ENCODE results near the gene LELP1. TPM values are rescaled to one million over a fixed set of nuclear protein-coding genes. Genes with fewer than 3 reads are reported as not detected.
A peak's percentile ranks its signal among the peaks of the same experiment; 100 is the strongest.
"Not testable (repeated sequence)": the region's sequence is repeated elsewhere in the genome, so short reads cannot be mapped to it uniquely, and the experiment has no call there.

The LELP1 gene
- total RNA-seq, 2 experiments from 2014 or later = not detected

DNA sequence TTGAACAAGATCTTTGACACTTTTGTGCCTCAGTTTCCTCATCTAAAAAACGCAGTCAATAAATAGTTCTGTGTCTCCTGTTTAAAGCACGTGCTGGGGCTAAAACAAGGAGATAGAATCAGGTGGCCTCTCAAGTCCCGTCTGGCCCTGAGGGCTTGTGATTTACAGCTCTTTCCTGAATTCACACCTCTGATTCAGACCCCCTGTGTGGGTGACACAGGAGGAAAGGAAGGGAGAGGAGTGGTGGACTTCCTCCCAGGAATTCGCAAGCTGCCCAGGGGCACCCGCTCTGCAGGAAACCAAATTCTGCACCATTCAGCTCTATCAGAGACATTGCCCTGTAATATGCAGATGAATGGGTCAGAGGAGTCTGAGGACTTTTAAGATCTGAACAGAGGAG, 9.0 kb downstream of the LELP1 start:
- Mint-ChIP-seq H3K4me1 (peaks cover 5% of the 10 kb centered on the region), H3K36me3 (ENCODE audit: low read depth) (no peaks in the 10 kb centered on the region), H3K4me3 (no peak overlapping the region), H3K27me3 (peaks cover 13% of the 10 kb centered on the region), H3K27ac (no peak overlapping the region), H3K9me3 (no peaks in the 10 kb centered on the region)
- no peak for DNase-seq
- ChIA-PET POLR2A (no interaction called here), CTCF (interaction anchor here (0.6 to 0.8 kb wide), 4 partner anchors 14 to 1646 kb away, joined by 3 read pairs; no protein-coding TSS in a partner anchor)

DNA sequence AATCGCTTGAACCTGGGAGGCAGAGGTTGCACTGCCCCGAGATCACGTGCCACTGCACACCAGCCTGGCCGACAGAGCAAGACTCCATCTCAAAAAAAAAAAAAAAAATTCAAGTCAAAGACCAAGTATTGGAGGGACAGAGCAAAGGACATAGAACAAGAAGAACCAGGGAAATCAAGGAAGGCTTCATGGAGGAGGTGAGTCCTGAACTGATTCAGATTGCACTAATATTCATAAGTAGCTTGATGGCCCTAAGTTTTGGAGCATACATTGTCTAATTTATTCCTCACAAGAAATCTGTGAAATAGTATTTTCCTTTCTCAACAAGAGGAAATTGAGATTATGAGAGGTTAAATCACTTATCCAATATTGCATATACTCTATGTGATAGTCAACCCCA, 10.3 kb downstream of the LELP1 start:
- Mint-ChIP-seq H3K36me3 (ENCODE audit: low read depth) (no peaks in the 10 kb centered on the region), H3K9me3 (no peaks in the 10 kb centered on the region), H3K27me3 (peaks cover 17% of the 10 kb centered on the region), H3K27ac (no peak overlapping the region), H3K4me1 (peaks cover 6% of the 10 kb centered on the region), H3K4me3 (no peak overlapping the region)
- CTCF ChIA-PET = no interaction called here
- POLR2A ChIA-PET = no interaction called here
- no peak for DNase-seq

DNA sequence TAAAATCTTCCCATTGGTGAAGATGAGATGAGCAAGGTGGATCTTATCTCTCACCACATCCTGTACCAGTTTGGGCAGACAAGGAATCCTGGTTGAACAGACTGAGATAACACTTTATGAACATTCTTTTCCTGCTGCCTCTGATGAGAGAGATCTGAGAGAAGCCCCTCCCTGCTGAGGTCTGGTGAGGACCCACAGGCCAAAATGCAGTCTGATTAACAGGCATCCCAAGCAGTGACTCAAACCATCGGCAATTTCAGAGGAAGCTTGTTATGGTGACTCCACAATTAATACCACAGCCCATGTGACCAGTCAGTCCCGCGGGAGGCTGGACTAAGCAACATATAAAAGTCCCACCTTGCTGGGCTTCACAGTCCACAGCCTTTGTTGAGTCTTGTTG, 14.0 kb downstream of the LELP1 start, which contains the start of gene PRR9:
Gene PRR9, plus strand, starts transcription at position 373 of the 400 bp plus-strand sequence. CDS start 561 bp downstream, outside the sequence.
- POLR2A ChIA-PET = no interaction called here
- Mint-ChIP-seq H3K36me3 (ENCODE audit: low read depth) (no peaks in the 10 kb centered on the region), H3K9me3 (no peaks in the 10 kb centered on the region), H3K27ac (no peak within 1 kb of the TSS), H3K4me1 (peaks cover 6% of the 10 kb centered on the region), H3K27me3 (peaks cover 17% of the 10 kb centered on the region), H3K4me3 (no peak within 1 kb of the TSS)
- CTCF ChIA-PET = no interaction called here
- DNase-seq = no peak

DNA sequence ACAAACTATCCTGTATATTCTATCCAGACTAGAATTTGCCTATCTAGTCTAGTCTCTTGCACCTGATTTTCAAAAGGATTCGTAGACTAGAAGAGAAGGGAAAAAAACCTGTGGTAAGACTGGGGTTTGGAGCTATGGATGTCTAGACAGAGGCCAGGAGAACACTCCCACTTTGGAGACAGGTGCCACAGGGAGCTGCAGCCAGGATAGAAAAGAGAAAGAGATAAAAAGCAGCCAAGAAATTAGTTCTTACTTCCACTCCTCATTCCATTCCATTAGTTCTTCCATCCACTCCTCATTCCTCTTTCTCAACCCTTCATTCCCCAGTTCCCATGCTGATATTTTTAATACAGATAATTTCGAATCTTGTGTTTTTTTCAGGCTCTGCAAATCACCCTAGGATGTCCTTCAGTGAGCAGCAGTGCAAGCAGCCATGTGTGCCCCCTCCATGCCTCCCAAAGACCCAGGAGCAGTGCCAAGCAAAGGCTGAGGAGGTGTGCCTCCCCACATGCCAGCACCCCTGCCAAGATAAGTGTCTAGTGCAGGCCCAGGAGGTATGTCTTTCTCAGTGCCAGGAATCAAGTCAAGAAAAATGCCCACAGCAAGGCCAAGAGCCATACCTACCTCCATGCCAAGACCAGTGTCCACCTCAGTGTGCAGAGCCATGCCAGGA, 14.7 kb downstream of the LELP1 start:
- POLR2A ChIA-PET = no interaction called here
- Mint-ChIP-seq H3K9me3 (no peaks in the 10 kb centered on the region), H3K4me1 (peaks cover 6% of the 10 kb centered on the region), H3K36me3 (ENCODE audit: low read depth) (no peaks in the 10 kb centered on the region), H3K27me3 (peaks cover 10% of the 10 kb centered on the region), H3K4me3 (no peak overlapping the region), H3K27ac (no peak overlapping the region)
- CTCF ChIA-PET = no interaction called here
- DNase-seq = no peak

DNA sequence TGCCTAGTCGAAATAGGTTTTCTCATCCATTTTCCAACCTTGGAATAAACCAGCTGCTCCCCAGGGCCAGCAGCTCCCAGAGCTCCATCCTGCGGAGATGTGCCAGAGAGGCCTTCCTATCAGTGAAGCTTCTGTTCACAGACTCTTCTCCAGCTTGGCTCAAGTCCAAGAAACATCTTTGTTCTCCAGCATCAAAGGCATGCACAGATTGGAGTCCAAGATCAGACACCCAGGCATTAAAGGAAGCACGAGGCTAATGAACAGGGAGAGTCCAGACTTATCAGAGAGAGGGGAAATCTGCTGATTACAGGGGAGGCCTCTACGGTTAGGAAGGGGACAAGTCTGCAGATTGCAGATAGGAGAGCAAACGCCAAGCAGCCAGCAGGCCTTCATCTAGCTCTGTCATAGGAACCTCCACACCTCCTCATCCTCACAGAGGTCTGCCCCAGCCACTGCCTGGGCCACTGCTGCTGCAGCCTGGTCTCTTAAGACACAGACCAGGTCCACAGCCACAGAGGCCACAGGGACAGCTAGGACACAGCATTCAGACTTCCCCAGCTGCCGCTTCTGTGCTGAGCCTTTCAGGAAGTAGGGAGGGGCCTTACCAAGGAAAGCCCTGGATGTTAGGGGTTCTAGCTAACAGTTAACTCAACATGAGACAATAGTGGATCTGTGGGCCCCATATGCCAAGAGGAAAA, 17.5 kb downstream of the LELP1 start:
- ChIA-PET POLR2A (no interaction called here), CTCF (interaction anchor here (0.8 kb wide), 1 partner anchor 9 kb away, joined by 4 read pairs; no protein-coding TSS in a partner anchor)
- no peak overlapping the region for H3K27ac Mint-ChIP-seq
- no peak overlapping the region for H3K4me3 Mint-ChIP-seq
- H3K36me3 Mint-ChIP-seq (ENCODE audit: low read depth) = no peaks in the 10 kb centered on the region
- no peaks in the 10 kb centered on the region for H3K9me3 Mint-ChIP-seq
- H3K27me3 Mint-ChIP-seq = peaks cover 8% of the 10 kb centered on the region
- peaks cover 6% of the 10 kb centered on the region for H3K4me1 Mint-ChIP-seq
- DNase-seq = no peak

DNA sequence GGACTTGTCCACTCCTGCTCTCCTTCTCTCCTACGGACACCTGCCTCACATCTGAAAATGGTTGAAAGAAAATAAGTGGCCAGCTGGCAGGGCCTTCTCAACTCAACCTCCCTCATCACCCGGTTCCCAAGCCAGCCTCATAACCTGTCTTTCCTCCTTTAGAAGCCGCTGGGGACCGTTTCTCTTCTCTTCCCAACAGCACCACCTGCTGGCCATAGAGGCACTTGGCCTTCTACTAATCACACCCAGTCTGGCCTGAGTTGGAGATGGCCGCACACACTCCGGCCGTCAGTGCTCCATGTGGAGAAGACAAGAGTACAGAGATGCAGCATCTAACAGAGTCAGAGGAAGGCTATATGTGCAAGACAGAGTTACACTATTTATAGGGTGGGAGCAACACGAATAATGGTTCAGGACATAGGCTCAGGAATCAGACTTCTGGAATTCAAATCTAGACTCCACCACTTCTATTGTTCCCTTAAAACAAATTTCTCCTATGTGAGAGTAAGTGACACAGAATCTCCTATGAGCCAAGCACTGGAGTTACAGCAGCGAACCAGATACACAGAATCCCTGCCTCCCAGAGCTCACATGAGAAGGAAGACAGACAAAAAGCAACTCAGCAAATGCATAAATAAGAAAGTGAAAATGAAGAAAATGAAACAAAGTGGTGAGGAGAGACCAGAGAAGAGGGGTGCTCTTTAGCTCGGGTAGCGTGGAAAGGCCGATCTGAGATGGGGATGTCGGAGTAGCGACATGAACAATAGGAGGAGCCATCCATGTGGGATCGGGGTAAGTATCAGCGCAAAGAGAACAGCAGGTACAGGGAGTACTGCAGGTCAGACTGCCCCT, 20.0 kb downstream of the LELP1 start:
- H3K4me1 Mint-ChIP-seq; H3K4me3 Mint-ChIP-seq; H3K36me3 Mint-ChIP-seq (ENCODE audit: low read depth); H3K27ac Mint-ChIP-seq; H3K9me3 Mint-ChIP-seq; H3K27me3 Mint-ChIP-seq; POLR2A ChIA-PET: not testable (repeated sequence)
- CTCF ChIA-PET = interaction anchor here (1.2 kb wide), 1 partner anchor 13 kb away, joined by 3 read pairs; no protein-coding TSS in a partner anchor
- peak; percentile 56 for DNase-seq

DNA sequence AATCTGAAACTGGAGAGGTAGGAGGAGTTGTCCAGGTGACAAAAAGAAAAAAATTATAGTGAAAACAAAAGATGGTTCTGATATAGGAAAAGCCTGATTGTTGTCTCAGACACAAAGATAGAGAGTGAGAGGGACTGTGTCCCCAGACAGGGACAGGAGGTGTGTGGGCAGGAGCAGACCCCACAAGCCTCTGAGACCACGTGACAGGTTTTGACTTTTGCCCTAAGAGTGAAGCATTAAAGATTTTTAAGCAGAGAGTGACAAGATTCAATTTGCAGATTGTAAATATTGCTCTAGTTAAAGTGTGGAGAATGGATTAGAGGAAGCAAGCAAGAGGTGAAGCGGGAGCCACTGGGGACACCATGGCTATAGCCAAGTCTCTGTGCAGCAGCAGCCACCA, 24.6 kb downstream of the LELP1 start:
- Mint-ChIP-seq H3K36me3 (ENCODE audit: low read depth) (no peaks in the 10 kb centered on the region), H3K4me3 (no peak overlapping the region), H3K9me3 (no peaks in the 10 kb centered on the region), H3K4me1 (no peaks in the 10 kb centered on the region), H3K27me3 (peaks cover 9% of the 10 kb centered on the region), H3K27ac (no peak overlapping the region)
- DNase-seq = no peak
- CTCF ChIA-PET = no interaction called here
- POLR2A ChIA-PET = no interaction called here

DNA sequence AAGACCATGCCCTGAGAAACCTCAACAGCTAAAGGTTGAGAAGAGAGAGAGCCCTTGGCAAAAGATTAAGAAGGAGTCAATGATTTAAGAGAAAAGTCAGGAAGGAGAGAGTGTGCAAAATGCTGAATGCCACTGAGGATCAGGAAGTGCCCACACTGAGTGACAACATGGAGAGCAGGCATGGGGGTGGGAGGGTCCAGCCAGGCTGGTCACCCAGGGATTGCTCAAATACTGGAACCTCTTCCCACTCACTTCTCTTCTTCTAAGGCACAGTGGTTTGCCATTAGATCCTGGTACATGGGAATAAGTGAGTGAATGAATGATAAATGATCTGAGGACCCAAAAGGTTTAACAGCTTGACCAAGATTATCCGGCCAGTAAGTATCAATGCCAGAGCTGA, 25.3 kb downstream of the LELP1 start:
- Mint-ChIP-seq H3K27me3 (peaks cover 9% of the 10 kb centered on the region), H3K4me1 (no peaks in the 10 kb centered on the region), H3K4me3 (no peak overlapping the region), H3K36me3 (ENCODE audit: low read depth) (no peaks in the 10 kb centered on the region), H3K27ac (no peak overlapping the region), H3K9me3 (no peaks in the 10 kb centered on the region)
- CTCF ChIA-PET = interaction anchor here (0.9 kb wide), 1 partner anchor 9 kb away, joined by 3 read pairs; no protein-coding TSS in a partner anchor
- POLR2A ChIA-PET = no interaction called here
- no peak for DNase-seq

DNA sequence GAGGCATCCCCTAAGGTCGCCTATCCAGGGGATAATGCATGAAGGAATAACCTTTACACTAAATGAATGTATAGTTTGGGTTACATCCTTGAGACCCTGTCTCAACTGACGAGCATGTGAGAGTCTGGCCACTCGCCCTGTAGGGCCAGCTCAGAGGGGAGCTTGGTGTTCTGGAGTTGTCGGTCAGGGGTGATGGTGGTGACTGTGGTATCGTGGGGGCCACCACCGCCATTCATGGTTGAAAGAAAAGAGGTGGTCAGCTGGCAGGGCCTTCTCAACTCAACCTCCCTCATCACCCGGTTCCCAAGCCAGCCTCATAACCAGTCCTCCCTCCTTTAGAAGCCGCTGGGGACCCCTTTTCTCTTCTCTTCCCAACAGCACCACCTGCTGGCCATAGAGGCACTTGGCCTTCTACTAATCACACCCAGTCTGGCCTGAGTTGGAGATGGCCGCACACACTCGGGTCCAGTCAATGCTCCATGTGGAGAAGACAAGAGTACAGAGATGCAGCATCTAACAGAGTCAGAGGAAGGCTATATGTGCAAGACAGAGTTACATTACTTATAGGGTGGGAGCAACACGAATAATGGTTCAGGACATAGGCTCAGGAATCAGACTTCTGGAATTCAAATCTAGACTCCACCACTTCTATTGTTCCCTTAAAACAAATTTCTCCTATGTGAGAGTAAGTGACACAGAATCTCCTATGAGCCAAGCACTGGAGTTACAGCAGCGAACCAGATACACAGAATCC, 26.0 kb downstream of the LELP1 start:
- H3K36me3 Mint-ChIP-seq (ENCODE audit: low read depth); H3K9me3 Mint-ChIP-seq; POLR2A ChIA-PET; H3K4me1 Mint-ChIP-seq; H3K27ac Mint-ChIP-seq; H3K27me3 Mint-ChIP-seq; H3K4me3 Mint-ChIP-seq: not testable (repeated sequence)
- peak; percentile 14 for DNase-seq
- CTCF ChIA-PET = interaction anchor here (0.9 to 1.3 kb wide), 2 partner anchors 9 kb away, joined by 3 to 4 read pairs; no protein-coding TSS in a partner anchor

DNA sequence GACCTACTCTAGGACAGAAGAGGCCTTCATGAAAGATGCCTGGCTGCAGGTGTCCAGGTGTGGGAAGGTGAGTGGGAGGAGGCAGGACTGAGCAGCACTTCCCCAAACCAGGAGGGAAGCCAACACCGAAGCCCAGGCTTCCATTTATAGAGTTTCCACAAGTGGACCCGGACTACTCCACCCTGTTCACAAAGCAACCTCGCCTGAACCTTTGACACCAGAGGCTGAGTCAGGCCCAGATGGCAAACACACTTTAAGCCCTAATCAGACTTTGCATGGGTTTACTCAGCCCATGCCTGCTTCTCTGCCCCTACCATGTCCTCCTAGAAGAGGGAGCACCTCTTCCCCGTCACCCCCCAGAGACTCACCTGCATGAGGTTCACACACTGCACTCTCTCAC, 28.1 kb downstream of the LELP1 start:
- ChIA-PET POLR2A (no interaction called here), CTCF (no interaction called here)
- Mint-ChIP-seq H3K4me3 (no peak overlapping the region), H3K4me1 (no peaks in the 10 kb centered on the region), H3K36me3 (ENCODE audit: low read depth) (no peaks in the 10 kb centered on the region), H3K9me3 (no peaks in the 10 kb centered on the region), H3K27ac (no peak overlapping the region), H3K27me3 (peaks cover 11% of the 10 kb centered on the region)
- DNase-seq = no peak

DNA sequence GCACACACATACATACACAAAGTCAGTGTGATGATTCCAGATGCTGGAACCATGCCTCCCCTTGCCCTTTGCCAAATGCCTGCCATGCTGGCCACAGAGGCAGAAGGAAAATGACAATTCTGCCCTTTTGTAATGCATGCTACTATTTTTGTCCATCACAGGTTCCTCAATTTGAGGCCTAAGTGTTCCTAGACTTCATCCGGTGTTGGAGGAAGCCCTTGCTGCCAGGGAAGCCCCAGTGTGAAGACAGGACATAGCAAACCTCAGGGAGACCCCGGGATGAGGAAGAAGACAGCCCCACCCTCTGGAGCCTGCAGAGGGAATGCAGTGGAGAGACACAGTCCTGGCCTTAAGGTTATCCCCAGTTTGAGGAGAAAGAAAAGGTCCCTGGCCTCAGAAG, 28.6 kb downstream of the LELP1 start:
- ChIA-PET CTCF (no interaction called here), POLR2A (no interaction called here)

DNA sequence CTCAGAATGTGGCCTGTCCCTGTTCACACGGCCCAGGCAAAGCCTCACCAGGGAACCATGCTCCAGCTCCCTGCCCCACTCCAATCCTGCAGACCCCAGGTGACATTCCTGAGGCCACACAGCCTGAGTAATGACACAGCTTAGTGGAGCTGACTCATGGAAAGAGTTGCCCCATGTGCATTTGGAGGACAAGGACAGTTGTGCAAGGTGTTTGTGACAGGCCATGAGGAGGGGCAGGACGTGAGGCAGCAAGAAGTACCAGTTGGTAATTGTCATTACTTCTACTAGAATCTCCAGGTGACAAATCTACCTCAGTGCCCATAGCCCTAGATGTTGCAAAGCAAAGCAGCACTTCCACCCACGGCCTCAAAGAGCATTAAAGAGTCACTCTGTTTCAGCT, 29.3 kb downstream of the LELP1 start:
- H3K36me3 Mint-ChIP-seq (ENCODE audit: low read depth) = no peaks in the 10 kb centered on the region
- DNase-seq = no peak
- no peaks in the 10 kb centered on the region for H3K4me1 Mint-ChIP-seq
- H3K27ac Mint-ChIP-seq = no peak overlapping the region
- ChIA-PET POLR2A (no interaction called here), CTCF (no interaction called here)
- H3K4me3 Mint-ChIP-seq = no peak overlapping the region
- H3K9me3 Mint-ChIP-seq = no peaks in the 10 kb centered on the region
- H3K27me3 Mint-ChIP-seq = peaks cover 11% of the 10 kb centered on the region

More for the DNA sequence above, 28.6 kb downstream of the LELP1 start:
- no peaks in the 10 kb centered on the region for H3K9me3 Mint-ChIP-seq
- no peak overlapping the region for H3K27ac Mint-ChIP-seq
- DNase-seq = no peak
- H3K36me3 Mint-ChIP-seq (ENCODE audit: low read depth) = no peaks in the 10 kb centered on the region
- no peaks in the 10 kb centered on the region for H3K4me1 Mint-ChIP-seq
- no peak overlapping the region for H3K4me3 Mint-ChIP-seq
- peaks cover 11% of the 10 kb centered on the region for H3K27me3 Mint-ChIP-seq
